IMR-90 (cell line): ENCODE measurements around the gene TAF11. TPM values are rescaled to one million over a fixed set of nuclear protein-coding genes. Genes with fewer than 3 reads are reported as not detected.

Experiments used
- ATAC-seq: fragments of 200-7000 bp; cut with Tn5 transposase; 2 replicates; pipeline ENCODE4 v1.9.1; 2020; ENCODE audit warnings: low read depth, mild to moderate bottlenecking, moderate library complexity
- BruUV-seq: library from RNA; stranded (reverse); fragments of 400-500 nt; replicated peaks from 2 replicates; lab custom pipeline; 2021; lab: Mats Ljungman, UMichigan
- CTCF ChIA-PET: fragments of 300-600 bp; formaldehyde crosslinking; extraction: SDS; loops from one replicate; lab custom pipeline; 2021; ENCODE audit warnings: antibody characterized with exemption; lab: Yijun Ruan, JAX
- POLR2A ChIA-PET: fragments of 300-600 bp; sonication (Branson Sonifier 250); formaldehyde crosslinking; loops from one replicate; lab custom pipeline; 2022; ENCODE audit warnings: antibody characterized with exemption; ENCODE audit not compliant: unreplicated experiment; lab: Charles Lee
- DNase-seq: peaks from one replicate; pipeline ENCODE4 v3.0.0; 2013
- H2AFZ ChIP-seq: replicated peaks from 2 replicates; pipeline ENCODE3; 2013; ENCODE audit warnings: low read length, mild to moderate bottlenecking; ENCODE audit not compliant: poor library complexity
- H2AK5ac ChIP-seq: 2 replicates; pipeline ENCODE4 v1.6.1; 2013; ENCODE audit warnings: low read depth, low read length, inconsistent platforms
- H2AK9ac ChIP-seq: replicated peaks from 2 replicates; pipeline ENCODE3; 2013; ENCODE audit warnings: mild to moderate bottlenecking, low read depth, low read length, moderate library complexity; ENCODE audit not compliant: poor library complexity
- H2BK120ac ChIP-seq: 2 replicates; pipeline ENCODE4 v1.6.1; 2013; ENCODE audit warnings: low read depth, low read length, inconsistent platforms
- H2BK15ac ChIP-seq: 3 replicates; pipeline ENCODE4 v1.6.1; 2013; ENCODE audit warnings: low read depth, low read length, inconsistent platforms
- H2BK20ac ChIP-seq: 2 replicates; pipeline ENCODE4 v1.6.1; 2013; ENCODE audit warnings: low read depth, mild to moderate bottlenecking, inconsistent platforms, low read length, moderate library complexity
- H2BK5ac ChIP-seq: 2 replicates; pipeline ENCODE4 v1.6.1; 2013; ENCODE audit warnings: mild to moderate bottlenecking, low read depth, low read length, inconsistent platforms; ENCODE audit not compliant: poor library complexity, severe bottlenecking
- H3K14ac ChIP-seq: replicated peaks from 2 replicates; pipeline ENCODE4 v1.6.1; 2013; ENCODE audit warnings: low read depth, low read length, inconsistent platforms
- H3K18ac ChIP-seq: 2 replicates; pipeline ENCODE4 v1.6.1; 2013; ENCODE audit warnings: low read depth, low read length, control low read depth
- H3K23ac ChIP-seq: 2 replicates; pipeline ENCODE4 v1.6.1; 2013; ENCODE audit warnings: low read depth, low read length, inconsistent platforms
- H3K27ac ChIP-seq: 2 replicates; pipeline ENCODE4 v1.5.1; 2013; ENCODE audit warnings: mild to moderate bottlenecking, control low read depth, low read length; ENCODE audit not compliant: insufficient read depth
- H3K27me3 ChIP-seq: 2 replicates; pipeline ENCODE4 v1.6.1; 2013; ENCODE audit warnings: low read length; ENCODE audit not compliant: control insufficient read depth, insufficient read depth
- H3K36me3 ChIP-seq: 2 replicates; pipeline ENCODE4 v1.6.1; 2013; ENCODE audit warnings: low read length, mixed read lengths; ENCODE audit not compliant: control insufficient read depth, insufficient read depth
- H3K4ac ChIP-seq: 2 replicates; pipeline ENCODE4 v1.6.1; 2013; ENCODE audit warnings: low read depth, low read length, inconsistent platforms
- H3K4me1 ChIP-seq: 2 replicates; pipeline ENCODE4 v1.6.1; 2013; ENCODE audit warnings: low read length, mixed read lengths; ENCODE audit not compliant: control insufficient read depth, insufficient read depth
- H3K4me2 ChIP-seq: 2 replicates; pipeline ENCODE4 v1.6.1; 2013; ENCODE audit warnings: low read depth, mild to moderate bottlenecking, control low read depth, low read length, moderate library complexity
- H3K4me3 ChIP-seq: 2 replicates; pipeline ENCODE4 v1.5.1; 2013; ENCODE audit warnings: low read depth, mild to moderate bottlenecking, control low read depth, low read length, moderate library complexity; ENCODE audit not compliant: insufficient read depth
- H3K56ac ChIP-seq: 2 replicates; pipeline ENCODE4 v1.6.1; 2013; ENCODE audit warnings: low read length, inconsistent platforms; ENCODE audit not compliant: insufficient read depth; ENCODE audit errors: extremely low read depth
- H3K79me1 ChIP-seq, 2 experiments: 2 replicates each; pipeline ENCODE4 v1.6.1; 2013; ENCODE audit warnings: low read length in 2 of 2, inconsistent platforms in 1 of 2, low read depth in 1 of 2
- H3K9ac ChIP-seq: 2 replicates; pipeline ENCODE4 v1.6.1; 2013; ENCODE audit warnings: low read depth, low read length, control low read depth
- H3K9me1 ChIP-seq: 2 replicates; pipeline ENCODE4 v1.6.1; 2013; ENCODE audit warnings: low read length, inconsistent platforms; ENCODE audit not compliant: insufficient read depth
- H3K9me3 ChIP-seq: 2 replicates; pipeline ENCODE4 v1.6.1; 2013; ENCODE audit warnings: low read length; ENCODE audit not compliant: control insufficient read depth, insufficient read depth
- H4K20me1 ChIP-seq: 2 replicates; pipeline ENCODE4 v1.6.1; 2013; ENCODE audit warnings: low read length, inconsistent platforms; ENCODE audit not compliant: insufficient read depth
- H4K5ac ChIP-seq: 2 replicates; pipeline ENCODE4 v1.6.1; 2013; ENCODE audit warnings: mild to moderate bottlenecking, low read depth, low read length, control low read depth
- H4K8ac ChIP-seq, 2 experiments: 2 replicates each; pipeline ENCODE4 v1.6.1; 2013; ENCODE audit warnings: low read depth in 2 of 2, low read length in 2 of 2, control low read depth in 1 of 2, inconsistent platforms in 1 of 2
- H4K91ac ChIP-seq: 2 replicates; pipeline ENCODE4 v1.6.1; 2013; ENCODE audit warnings: low read depth, low read length, inconsistent platforms; ENCODE audit not compliant: insufficient read depth
- CEBPB ChIP-seq: IDR thresholded peaks from 2 replicates; pipeline ENCODE4 v1.6.1; 2012; ENCODE audit warnings: low read depth, low read length, improper control_type of control experiment
- CHD1 ChIP-seq: IDR thresholded peaks from 2 replicates; pipeline ENCODE4 v1.6.1; 2012; ENCODE audit warnings: low read depth, low read length, improper control_type of control experiment
- FOS ChIP-seq: fragments of 150-350 bp; IDR thresholded peaks from 2 replicates; pipeline ENCODE4 v1.6.1; 2016; ENCODE audit warnings: low read depth, low read length
- MAFK ChIP-seq: IDR thresholded peaks from 2 replicates; pipeline ENCODE4 v1.6.1; 2012; ENCODE audit warnings: low read depth, low read length, improper control_type of control experiment
- MAZ ChIP-seq: IDR thresholded peaks from 2 replicates; pipeline ENCODE4 v1.6.1; 2012; ENCODE audit warnings: low read depth, mild to moderate bottlenecking, low read length, improper control_type of control experiment, moderate library complexity, borderline replicate concordance
- RCOR1 ChIP-seq: IDR thresholded peaks from 2 replicates; pipeline ENCODE4 v1.6.1; 2012; ENCODE audit warnings: mild to moderate bottlenecking, low read length, improper control_type of control experiment; ENCODE audit not compliant: insufficient replicate concordance
- RFX5 ChIP-seq: IDR thresholded peaks from 2 replicates; pipeline ENCODE4 v1.8.0; 2012; ENCODE audit warnings: low read depth, mild to moderate bottlenecking, low read length, moderate library complexity
- WGBS, 2 experiments: methylation state at CpG; one replicate each; pipeline versions ENCODE4 v1.1.5 to v1.1.7; 2013; ENCODE audit warnings: missing lambda C conversion rate in 2 of 2; ENCODE audit not compliant: insufficient read length in 1 of 2; ENCODE audit errors: extremely low coverage in 2 of 2; 5-methylcytosine and 5-hydroxymethylcytosine counted together
- dilution Hi-C: fragments of 300-500 bp; cut with HindIII; formaldehyde crosslinking; loops from one replicate; pipeline ENCODE4 v1.14.3; 2018; ENCODE audit warnings: low sequenced_read_pairs; ENCODE audit not compliant: unreplicated experiment
- in situ Hi-C: fragments of 300-500 bp; cut with MboI; formaldehyde crosslinking; loops from 3 replicates; pipeline ENCODE4 v1.14.3; 2019; ENCODE audit warnings: low sequenced_read_pairs, inconsistent platforms, mixed read lengths
- intact Hi-C: fragments of 100-400 bp; cut with micrococcal nuclease; formaldehyde crosslinking; loops from 2 replicates; pipeline ENCODE4 v1.10.0; 2022
- polyA plus RNA-seq, 3 experiments: library from polyadenylated mRNA; depleted of rRNA; stranded (reverse); fragments of >200 nt; gene quantifications; 2 replicates each; pipeline ENCODE4 v1.2.3, GENCODE V29; 2012; ENCODE audit warnings: low replicate concordance in 1 of 3
- total RNA-seq: library from RNA; depleted of rRNA; stranded (reverse); fragments of >200 nt; gene quantifications from 2 replicates; pipeline ENCODE4 v1.2.3, GENCODE V29; 2012

Gene TAF11
- total and polyA plus RNA-seq, 2 of the 4 experiments (the other 2 are of a cell fraction) = 12.7 to 23.3 TPM

DNA sequence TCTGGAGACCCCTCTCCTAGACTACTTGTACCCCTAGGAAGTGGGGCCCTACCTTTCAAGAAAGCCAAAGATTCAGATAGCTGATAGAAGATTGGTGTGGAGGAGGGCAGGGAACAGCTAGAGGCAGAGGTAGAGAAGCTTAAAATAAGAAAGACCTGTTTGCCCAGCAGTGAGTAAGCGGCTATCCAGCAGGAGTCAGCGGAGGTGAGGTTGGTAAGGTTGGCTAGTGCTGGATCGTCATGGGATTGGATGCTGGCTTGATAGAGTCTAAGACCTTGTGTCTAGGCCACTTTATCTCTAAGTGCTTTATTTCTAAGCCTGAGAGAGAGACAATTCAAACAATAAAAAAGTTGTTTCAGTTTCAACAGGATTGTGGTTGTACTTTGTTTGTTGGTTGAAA lies 20.4 kb upstream of the TAF11 start:
- no peak overlapping the region for H3K4ac ChIP-seq
- CTCF ChIA-PET = no interaction called here
- ATAC-seq (no peak), DNase-seq (no peak)
- peaks cover 16 to 29% of the 10 kb centered on the region in 2 experiments for H3K79me1 ChIP-seq
- H2BK120ac ChIP-seq = no peak overlapping the region
- POLR2A ChIA-PET = no interaction called here
- H3K27me3 ChIP-seq = peaks cover 14% of the 10 kb centered on the region
- BruUV-seq = no TSS peak
- H2AK9ac ChIP-seq = no peak overlapping the region
- in situ Hi-C loops (no loop called here), dilution Hi-C loops (no loop called here), intact Hi-C loops (no loop called here)
- peaks cover 3% of the 10 kb centered on the region for H3K9me1 ChIP-seq
- no peak for TF ChIP-seq FOS
- TF ChIP-seq CEBPB = no peak
- TF ChIP-seq CHD1 = no peak
- TF ChIP-seq RCOR1 = no peak
- TF ChIP-seq MAZ = no peak
- no peak for TF ChIP-seq MAFK
- no peak for TF ChIP-seq RFX5
- H3K14ac ChIP-seq = no peak overlapping the region
- no peak overlapping the region for H3K9ac ChIP-seq
- H4K20me1 ChIP-seq = peaks cover 55% of the 10 kb centered on the region
- no peak overlapping the region for H3K4me2 ChIP-seq
- H2BK20ac ChIP-seq = no peak overlapping the region
- no peak overlapping the region for H3K23ac ChIP-seq
- no peaks in the 10 kb centered on the region for H3K9me3 ChIP-seq
- no peak overlapping the region for H2AK5ac ChIP-seq
- no peak overlapping the region for H4K91ac ChIP-seq
- H3K27ac ChIP-seq = no peak overlapping the region
- H2BK5ac ChIP-seq = no peak overlapping the region
- peaks cover 4% of the 10 kb centered on the region for H3K4me1 ChIP-seq
- WGBS, 2 experiments = 100% methylated on average over 2 of the region's 3 CpGs; no CpG with 5 or more reads in 1 of the 2 experiments
- H2AFZ ChIP-seq = no peak overlapping the region
- no peak overlapping the region for H2BK15ac ChIP-seq
- no peak overlapping the region for H3K56ac ChIP-seq
- H4K8ac ChIP-seq = no peak overlapping the region
- H3K36me3 ChIP-seq = no peaks in the 10 kb centered on the region
- H3K18ac ChIP-seq = no peak overlapping the region
- H3K4me3 ChIP-seq = no peak overlapping the region
- H4K5ac ChIP-seq = no peak overlapping the region
